WTC11 (cell line): ENCODE measurements around the gene FBXO45. TPM values are rescaled to one million over a fixed set of nuclear protein-coding genes. Genes with fewer than 3 reads are reported as not detected.

ENCODE experiments used
- ATAC-seq: fragments of 200-7000 bp; cut with Tn5 transposase; 2 replicates; pipeline ENCODE4 v1.10.0; 2021; ENCODE audit warnings: mild to moderate bottlenecking, moderate library complexity
- CTCF ChIA-PET: fragments of 300-600 bp; sonication (Branson Sonifier 250); formaldehyde crosslinking; loops from one replicate; lab custom pipeline; 2021; ENCODE audit warnings: antibody characterized with exemption; lab: Charles Lee
- POLR2A ChIA-PET: fragments of 350-600 bp; sonication (Branson Sonifier 250); formaldehyde crosslinking; loops from one replicate; lab custom pipeline; 2021; ENCODE audit warnings: antibody characterized with exemption; lab: Charles Lee
- DNase-seq: peaks from one replicate; pipeline ENCODE4 v3.0.0; 2021; ENCODE audit warnings: low spot score
- H3K27ac Mint-ChIP-seq: 2 replicates; pipeline ENCODE4 v1.8.0; 2021; ENCODE audit warnings: mixed read lengths
- H3K27me3 Mint-ChIP-seq: 2 replicates; pipeline ENCODE4 v1.8.0; 2021; ENCODE audit warnings: low read depth, mild to moderate bottlenecking, moderate library complexity, mixed read lengths
- H3K36me3 Mint-ChIP-seq: 2 replicates; pipeline ENCODE4 v1.8.0; 2021; ENCODE audit warnings: mixed read lengths
- H3K4me1 Mint-ChIP-seq: 2 replicates; pipeline ENCODE4 v1.8.0; 2022; ENCODE audit warnings: mixed read lengths
- H3K4me3 Mint-ChIP-seq: 2 replicates; pipeline ENCODE4 v1.8.0; 2021; ENCODE audit warnings: mild to moderate bottlenecking, moderate library complexity, mixed read lengths
- H3K9me3 Mint-ChIP-seq: 2 replicates; pipeline ENCODE4 v1.8.0; 2021; ENCODE audit warnings: mixed read lengths
- AFF4 ChIP-seq: sonication (generic); formaldehyde crosslinking; IDR thresholded peaks from 2 replicates; pipeline ENCODE4 v1.8.1; 2023; ENCODE audit warnings: mild to moderate bottlenecking, missing genetic modification reagents, borderline replicate concordance
- CBFB ChIP-seq: sonication (generic); formaldehyde crosslinking; IDR thresholded peaks from 2 replicates; pipeline ENCODE4 v1.8.1; 2022; ENCODE audit warnings: mild to moderate bottlenecking, low read depth, missing genetic modification reagents
- ELF4 ChIP-seq: sonication (generic); formaldehyde crosslinking; IDR thresholded peaks from 2 replicates; pipeline ENCODE4 v1.8.1; 2022; ENCODE audit warnings: low read depth, mild to moderate bottlenecking, moderate library complexity, missing genetic modification reagents
- FOXK1 ChIP-seq: sonication (generic); formaldehyde crosslinking; IDR thresholded peaks from 2 replicates; pipeline ENCODE4 v1.8.0; 2022; ENCODE audit warnings: mild to moderate bottlenecking, moderate library complexity, missing genetic modification reagents
- FOXP4 ChIP-seq: sonication (generic); formaldehyde crosslinking; IDR thresholded peaks from 2 replicates; pipeline ENCODE4 v1.8.0; 2022; ENCODE audit warnings: mild to moderate bottlenecking, missing genetic modification reagents
- GRHL2 ChIP-seq: fragments of 250-450 bp; sonication (Bioruptor Pico); IDR thresholded peaks from 2 replicates; pipeline ENCODE4 v1.8.0; 2022; ENCODE audit warnings: mild to moderate bottlenecking, moderate library complexity; ENCODE audit not compliant: insufficient replicate concordance, severe bottlenecking
- KAT7 ChIP-seq: sonication (generic); formaldehyde crosslinking; IDR thresholded peaks from 2 replicates; pipeline ENCODE4 v1.8.1; 2023; ENCODE audit warnings: missing genetic modification reagents, mild to moderate bottlenecking, borderline replicate concordance
- MYBL2 ChIP-seq: sonication (generic); formaldehyde crosslinking; IDR thresholded peaks from 2 replicates; pipeline ENCODE4 v1.8.1; 2023; ENCODE audit warnings: mild to moderate bottlenecking, moderate library complexity, missing genetic modification reagents
- NR2C2 ChIP-seq: sonication (generic); formaldehyde crosslinking; IDR thresholded peaks from 2 replicates; pipeline ENCODE4 v1.8.0; 2022; ENCODE audit warnings: mild to moderate bottlenecking, missing genetic modification reagents
- ZNF121 ChIP-seq: sonication (generic); formaldehyde crosslinking; IDR thresholded peaks from 2 replicates; pipeline ENCODE4 v1.8.0; 2023; ENCODE audit warnings: missing genetic modification reagents
- ZNF219 ChIP-seq: sonication (generic); formaldehyde crosslinking; IDR thresholded peaks from 2 replicates; pipeline ENCODE4 v1.8.0; 2023; ENCODE audit warnings: missing genetic modification reagents, mild to moderate bottlenecking, borderline replicate concordance
- ZNF396 ChIP-seq: fragments of 250-450 bp; sonication (Bioruptor Pico); IDR thresholded peaks from 2 replicates; pipeline ENCODE4 v1.8.0; 2021; ENCODE audit warnings: mild to moderate bottlenecking, moderate library complexity, borderline replicate concordance
- total RNA-seq: library from RNA; stranded (reverse); gene quantifications from 3 replicates; pipeline ENCODE4 v1.2.3, GENCODE V29; 2021
- TF ChIP-seq, protein P1 (sequence below): fragments of 250-450 bp; sonication (Bioruptor Pico); IDR thresholded peaks from 2 replicates; pipeline ENCODE4 v1.8.0; 2021; ENCODE audit warnings: mild to moderate bottlenecking
- TF ChIP-seq, protein P2 (sequence below): sonication (generic); formaldehyde crosslinking; IDR thresholded peaks from 2 replicates; pipeline ENCODE4 v1.8.1; 2022; ENCODE audit warnings: low read depth, mild to moderate bottlenecking, moderate library complexity, missing genetic modification reagents, borderline replicate concordance
- TF ChIP-seq, protein P3 (sequence below): sonication (generic); formaldehyde crosslinking; IDR thresholded peaks from 2 replicates; pipeline ENCODE4 v1.8.1; 2023; ENCODE audit warnings: mild to moderate bottlenecking, missing genetic modification reagents
- TF ChIP-seq, protein P4 (sequence below): sonication (generic); formaldehyde crosslinking; IDR thresholded peaks from 2 replicates; pipeline ENCODE4 v1.8.1; 2023; ENCODE audit warnings: mild to moderate bottlenecking, missing genetic modification reagents, moderate library complexity
- TF ChIP-seq, protein P5 (sequence below): sonication (generic); formaldehyde crosslinking; IDR thresholded peaks from 2 replicates; pipeline ENCODE4 v1.8.1; 2023; ENCODE audit warnings: mild to moderate bottlenecking, missing genetic modification reagents

The FBXO45 gene
- total RNA-seq, 1 experiment from 2014 or later: 15.4 TPM

- TF ChIP-seq, protein P1, sequence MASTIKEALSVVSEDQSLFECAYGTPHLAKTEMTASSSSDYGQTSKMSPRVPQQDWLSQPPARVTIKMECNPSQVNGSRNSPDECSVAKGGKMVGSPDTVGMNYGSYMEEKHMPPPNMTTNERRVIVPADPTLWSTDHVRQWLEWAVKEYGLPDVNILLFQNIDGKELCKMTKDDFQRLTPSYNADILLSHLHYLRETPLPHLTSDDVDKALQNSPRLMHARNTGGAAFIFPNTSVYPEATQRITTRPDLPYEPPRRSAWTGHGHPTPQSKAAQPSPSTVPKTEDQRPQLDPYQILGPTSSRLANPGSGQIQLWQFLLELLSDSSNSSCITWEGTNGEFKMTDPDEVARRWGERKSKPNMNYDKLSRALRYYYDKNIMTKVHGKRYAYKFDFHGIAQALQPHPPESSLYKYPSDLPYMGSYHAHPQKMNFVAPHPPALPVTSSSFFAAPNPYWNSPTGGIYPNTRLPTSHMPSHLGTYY (CRISPR knock-in tag): no peak
- no peak for TF ChIP-seq KAT7 (CRISPR knock-in tag)
- no peak for TF ChIP-seq ELF4
- TF ChIP-seq, protein P2, sequence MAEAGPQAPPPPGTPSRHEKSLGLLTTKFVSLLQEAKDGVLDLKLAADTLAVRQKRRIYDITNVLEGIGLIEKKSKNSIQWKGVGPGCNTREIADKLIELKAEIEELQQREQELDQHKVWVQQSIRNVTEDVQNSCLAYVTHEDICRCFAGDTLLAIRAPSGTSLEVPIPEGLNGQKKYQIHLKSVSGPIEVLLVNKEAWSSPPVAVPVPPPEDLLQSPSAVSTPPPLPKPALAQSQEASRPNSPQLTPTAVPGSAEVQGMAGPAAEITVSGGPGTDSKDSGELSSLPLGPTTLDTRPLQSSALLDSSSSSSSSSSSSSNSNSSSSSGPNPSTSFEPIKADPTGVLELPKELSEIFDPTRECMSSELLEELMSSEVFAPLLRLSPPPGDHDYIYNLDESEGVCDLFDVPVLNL (CRISPR knock-in tag): no peak
- TF ChIP-seq, protein P3, sequence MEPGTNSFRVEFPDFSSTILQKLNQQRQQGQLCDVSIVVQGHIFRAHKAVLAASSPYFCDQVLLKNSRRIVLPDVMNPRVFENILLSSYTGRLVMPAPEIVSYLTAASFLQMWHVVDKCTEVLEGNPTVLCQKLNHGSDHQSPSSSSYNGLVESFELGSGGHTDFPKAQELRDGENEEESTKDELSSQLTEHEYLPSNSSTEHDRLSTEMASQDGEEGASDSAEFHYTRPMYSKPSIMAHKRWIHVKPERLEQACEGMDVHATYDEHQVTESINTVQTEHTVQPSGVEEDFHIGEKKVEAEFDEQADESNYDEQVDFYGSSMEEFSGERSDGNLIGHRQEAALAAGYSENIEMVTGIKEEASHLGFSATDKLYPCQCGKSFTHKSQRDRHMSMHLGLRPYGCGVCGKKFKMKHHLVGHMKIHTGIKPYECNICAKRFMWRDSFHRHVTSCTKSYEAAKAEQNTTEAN (CRISPR knock-in tag): no peak
- no peak for TF ChIP-seq ZNF121 (CRISPR knock-in tag)
- no peak for TF ChIP-seq MYBL2 (CRISPR knock-in tag)
- TF ChIP-seq, protein P4, sequence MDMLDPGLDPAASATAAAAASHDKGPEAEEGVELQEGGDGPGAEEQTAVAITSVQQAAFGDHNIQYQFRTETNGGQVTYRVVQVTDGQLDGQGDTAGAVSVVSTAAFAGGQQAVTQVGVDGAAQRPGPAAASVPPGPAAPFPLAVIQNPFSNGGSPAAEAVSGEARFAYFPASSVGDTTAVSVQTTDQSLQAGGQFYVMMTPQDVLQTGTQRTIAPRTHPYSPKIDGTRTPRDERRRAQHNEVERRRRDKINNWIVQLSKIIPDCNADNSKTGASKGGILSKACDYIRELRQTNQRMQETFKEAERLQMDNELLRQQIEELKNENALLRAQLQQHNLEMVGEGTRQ (CRISPR knock-in tag): no peak
Observed at GRCh38 chr3:196609805-196610515, 41.5 kb downstream of the FBXO45 start (continued).

- DNase-seq: no peak
- H3K27ac Mint-ChIP-seq: peak overlapping the region; percentile 25
- POLR2A ChIA-PET: interaction anchor here (0.6 kb wide), 1 partner anchor 475 kb away, joined by 3 read pairs; no protein-coding TSS in a partner anchor
- TF ChIP-seq ZNF396 (CRISPR knock-in tag) (no peak), AFF4 (CRISPR knock-in tag) (no peak), ZNF219 (CRISPR knock-in tag) (no peak), FOXK1 (CRISPR knock-in tag) (no peak), NR2C2 (CRISPR knock-in tag) (no peak), GRHL2 (no peak), CBFB (no peak), FOXP4 (CRISPR knock-in tag) (no peak)
- TF ChIP-seq, protein P1 (CRISPR knock-in tag): no peak
- TF ChIP-seq, protein P5, sequence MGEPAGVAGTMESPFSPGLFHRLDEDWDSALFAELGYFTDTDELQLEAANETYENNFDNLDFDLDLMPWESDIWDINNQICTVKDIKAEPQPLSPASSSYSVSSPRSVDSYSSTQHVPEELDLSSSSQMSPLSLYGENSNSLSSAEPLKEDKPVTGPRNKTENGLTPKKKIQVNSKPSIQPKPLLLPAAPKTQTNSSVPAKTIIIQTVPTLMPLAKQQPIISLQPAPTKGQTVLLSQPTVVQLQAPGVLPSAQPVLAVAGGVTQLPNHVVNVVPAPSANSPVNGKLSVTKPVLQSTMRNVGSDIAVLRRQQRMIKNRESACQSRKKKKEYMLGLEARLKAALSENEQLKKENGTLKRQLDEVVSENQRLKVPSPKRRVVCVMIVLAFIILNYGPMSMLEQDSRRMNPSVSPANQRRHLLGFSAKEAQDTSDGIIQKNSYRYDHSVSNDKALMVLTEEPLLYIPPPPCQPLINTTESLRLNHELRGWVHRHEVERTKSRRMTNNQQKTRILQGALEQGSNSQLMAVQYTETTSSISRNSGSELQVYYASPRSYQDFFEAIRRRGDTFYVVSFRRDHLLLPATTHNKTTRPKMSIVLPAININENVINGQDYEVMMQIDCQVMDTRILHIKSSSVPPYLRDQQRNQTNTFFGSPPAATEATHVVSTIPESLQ: no peak
- TF ChIP-seq, protein P2 (CRISPR knock-in tag): no peak
Observed at GRCh38 chr3:196611761-196612483, 43.5 kb downstream of the FBXO45 start.

More at GRCh38 chr3:196611761-196612483, 43.5 kb downstream of the FBXO45 start:
- no peak overlapping the region for H3K4me3 Mint-ChIP-seq
- peaks cover 17% of the 10 kb centered on the region for H3K4me1 Mint-ChIP-seq
- CTCF ChIA-PET: interaction anchor here (1.2 to 2.4 kb wide), 5 partner anchors 13 to 336 kb away, joined by 3 to 14 read pairs (median 5); no protein-coding TSS in a partner anchor
- H3K9me3 Mint-ChIP-seq: no peaks in the 10 kb centered on the region
- no peaks in the 10 kb centered on the region for H3K27me3 Mint-ChIP-seq
- H3K36me3 Mint-ChIP-seq: no peaks in the 10 kb centered on the region
- ATAC-seq: no peak; the same call in 1 of the 2 replicates
